Ectodermal cell (in vitro differentiated cells): ENCODE results near the gene LRRC28.

Experiments used
- H3K27ac ChIP-seq: 2 replicates; pipeline ENCODE4 v1.7.0; 2013; ENCODE audit warnings: mild to moderate bottlenecking, low read depth, low read length; ENCODE audit not compliant: insufficient read depth, poor library complexity, severe bottlenecking
- H3K27me3 ChIP-seq: 2 replicates; pipeline ENCODE4 v1.7.0; 2013; ENCODE audit warnings: mild to moderate bottlenecking, low read length; ENCODE audit not compliant: insufficient read depth, control insufficient read depth, poor library complexity, severe bottlenecking
- H3K36me3 ChIP-seq: one replicate; pipeline ENCODE4 v1.7.0; 2013; ENCODE audit warnings: low read length; ENCODE audit not compliant: control insufficient read depth, insufficient read depth
- H3K4me1 ChIP-seq: one replicate; pipeline ENCODE4 v1.7.0; 2013; ENCODE audit warnings: low read length; ENCODE audit not compliant: control insufficient read depth, insufficient read depth
- H3K4me3 ChIP-seq: 2 replicates; pipeline ENCODE4 v1.7.0; 2013; ENCODE audit warnings: low read depth, low read length, control low read depth; ENCODE audit not compliant: insufficient read depth
- H3K9me3 ChIP-seq: 2 replicates; pipeline ENCODE4 v1.7.0; 2013; ENCODE audit warnings: mild to moderate bottlenecking, low read length, moderate library complexity; ENCODE audit not compliant: control insufficient read depth
- WGBS, 2 experiments: methylation state at CpG; one replicate each; pipeline ENCODE4 v1.1.7; 2013; ENCODE audit warnings: missing lambda C conversion rate in 2 of 2; 5-methylcytosine and 5-hydroxymethylcytosine counted together

Gene LRRC28

DNA sequence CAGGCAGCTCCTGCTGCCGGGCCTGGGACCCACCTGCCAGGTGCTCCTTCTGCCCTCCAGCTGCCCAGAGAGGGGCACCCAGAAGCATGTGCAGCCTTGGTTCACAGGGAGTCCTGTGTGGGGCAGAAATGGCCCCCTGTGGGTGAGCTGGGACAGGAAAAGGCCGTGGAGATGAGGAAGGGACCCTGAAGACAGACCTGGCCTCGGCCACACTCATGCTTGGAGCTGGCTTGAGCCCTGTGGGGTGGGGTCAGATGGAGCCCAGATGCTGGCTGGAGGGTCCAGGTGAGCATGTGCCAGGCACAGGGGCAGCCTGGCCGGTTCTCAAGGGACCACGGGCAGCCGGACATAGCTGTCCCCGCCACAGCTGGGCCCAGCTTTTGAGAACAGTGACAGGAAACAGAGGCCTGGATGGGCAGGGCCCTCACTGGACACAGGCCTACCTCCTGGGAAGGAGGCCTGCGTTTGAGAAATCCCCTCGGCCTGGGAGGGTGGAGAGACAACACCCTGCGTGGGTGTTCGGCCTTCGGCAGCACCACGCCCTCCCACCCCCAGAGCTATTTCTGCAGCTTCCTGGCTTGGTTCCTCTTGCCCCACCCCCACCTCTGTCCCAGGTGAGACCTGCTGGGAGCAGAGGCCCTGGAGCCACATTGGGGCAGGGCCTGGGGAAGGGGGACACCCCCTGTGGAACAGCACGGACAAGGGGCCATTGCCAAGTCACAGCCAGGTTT lies 181.9 kb downstream of the LRRC28 start:
- Histone ChIP-seq H3K4me1 (peaks cover 23% of the 10 kb centered on the region), H3K27ac (no peak overlapping the region), H3K4me3 (no peak overlapping the region), H3K36me3 (no peaks in the 10 kb centered on the region), H3K27me3 (no peaks in the 10 kb centered on the region), H3K9me3 (no peaks in the 10 kb centered on the region)
- WGBS, 2 experiments, result 87 to 89% methylated on average over 14 of the region's 14 CpGs

GRCh38 chr15:99433757-99434450 lies 182.6 kb downstream of the LRRC28 start:
- Histone ChIP-seq H3K27me3 (no peaks in the 10 kb centered on the region), H3K27ac (no peak overlapping the region), H3K9me3 (no peaks in the 10 kb centered on the region), H3K36me3 (no peaks in the 10 kb centered on the region), H3K4me1 (peaks cover 30% of the 10 kb centered on the region), H3K4me3 (no peak overlapping the region)
- 92 to 94% methylated on average over 21 of the region's 21 CpGs for WGBS, 2 experiments

- H3K27ac ChIP-seq, result no peak overlapping the region
- H3K27me3 ChIP-seq, result no peaks in the 10 kb centered on the region
- peaks cover 30% of the 10 kb centered on the region for H3K4me1 ChIP-seq
- no peaks in the 10 kb centered on the region for H3K36me3 ChIP-seq
- H3K4me3 ChIP-seq, result no peak overlapping the region
- WGBS, 2 experiments, result 88 to 89% methylated on average over 23 of the region's 24 CpGs
- no peaks in the 10 kb centered on the region for H3K9me3 ChIP-seq
These were observed 183.3 kb downstream of the LRRC28 start for GRCh38 chr15:99434506-99435112.

GRCh38 chr15:99435113-99435695 lies 183.9 kb downstream of the LRRC28 start:
- Histone ChIP-seq H3K4me1 (peaks cover 30% of the 10 kb centered on the region), H3K36me3 (no peaks in the 10 kb centered on the region), H3K27ac (no peak overlapping the region), H3K4me3 (no peak overlapping the region), H3K27me3 (no peaks in the 10 kb centered on the region), H3K9me3 (no peaks in the 10 kb centered on the region)
- 82 to 84% methylated on average over 20 of the region's 20 CpGs for WGBS, 2 experiments

DNA sequence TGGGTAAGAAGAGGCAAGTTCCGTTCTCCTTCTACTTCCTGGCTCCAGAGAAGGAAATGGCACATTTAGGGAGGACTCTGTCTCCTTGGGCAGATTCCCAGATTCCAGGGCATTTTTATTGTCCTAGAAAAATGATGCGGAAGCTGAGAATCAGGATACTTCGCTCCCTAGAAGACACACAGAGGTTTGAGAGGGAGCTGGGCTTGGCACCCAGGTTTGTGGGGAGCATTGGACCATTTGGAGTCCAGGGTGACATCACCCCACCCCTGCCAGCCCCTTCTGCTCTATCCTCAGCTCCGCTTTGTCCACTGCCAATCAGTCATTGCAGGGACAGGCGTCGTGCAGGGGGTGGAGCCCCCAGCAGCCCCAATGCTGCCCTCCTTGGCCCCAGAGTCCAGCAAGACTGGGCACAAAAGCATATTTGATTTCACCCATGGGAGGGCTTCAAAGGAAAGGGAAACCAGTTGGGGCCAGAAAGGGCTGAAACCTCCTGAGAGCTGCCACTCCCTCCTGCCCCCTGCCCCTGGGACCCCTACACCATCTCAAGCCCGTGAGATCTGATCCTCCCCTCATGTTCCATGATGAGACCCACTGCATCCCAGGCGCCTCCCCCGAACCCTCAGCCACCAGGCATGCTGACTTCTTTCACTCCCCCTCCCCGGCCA lies 184.7 kb downstream of the LRRC28 start:
- Histone ChIP-seq H3K36me3 (no peaks in the 10 kb centered on the region), H3K4me1 (peaks cover 30% of the 10 kb centered on the region), H3K27me3 (no peaks in the 10 kb centered on the region), H3K9me3 (no peaks in the 10 kb centered on the region), H3K27ac (no peak overlapping the region), H3K4me3 (no peak overlapping the region)
- WGBS, 2 experiments, result 91 to 93% methylated on average over 10 of the region's 10 CpGs

DNA sequence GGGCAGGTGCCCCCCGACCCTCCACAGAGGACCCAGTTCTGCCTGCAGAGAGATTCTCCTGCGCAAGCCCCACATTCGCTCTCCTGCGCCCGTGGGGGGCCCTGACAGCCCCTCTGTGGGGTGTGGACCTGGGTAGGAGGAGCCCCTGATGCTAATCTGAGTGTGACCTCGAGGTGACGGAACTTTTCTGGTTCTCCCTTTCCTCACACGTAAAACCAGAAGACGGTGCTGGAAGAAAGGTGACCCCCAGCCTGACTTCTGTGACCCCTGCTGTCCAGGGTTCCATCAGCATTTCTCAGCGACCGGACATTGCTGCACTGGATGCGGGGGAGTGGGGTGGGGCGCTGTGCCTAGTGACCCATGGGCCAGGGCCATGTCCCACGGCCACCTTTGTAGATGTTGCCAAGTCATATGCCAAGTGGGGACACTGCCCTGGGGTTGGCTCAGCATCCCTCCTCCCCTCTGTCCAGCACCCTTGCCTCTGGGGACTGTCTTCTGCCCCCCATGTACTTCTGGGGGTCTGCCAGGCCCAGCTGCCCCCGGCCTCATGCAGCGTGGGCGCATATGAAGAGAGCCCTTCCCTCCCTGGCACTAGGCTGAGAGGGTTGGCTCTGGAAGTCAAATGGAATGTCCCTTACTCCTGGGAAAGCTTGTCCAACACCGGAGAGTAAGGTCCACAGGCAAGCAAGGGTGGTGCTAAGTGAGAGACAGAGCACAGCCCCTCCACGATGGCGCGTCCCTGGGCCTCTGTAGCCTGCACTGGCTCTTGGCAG lies 185.4 kb downstream of the LRRC28 start:
- no peaks in the 10 kb centered on the region for H3K9me3 ChIP-seq
- H3K27me3 ChIP-seq, result no peaks in the 10 kb centered on the region
- H3K4me1 ChIP-seq, result peaks cover 33% of the 10 kb centered on the region
- no peak overlapping the region for H3K27ac ChIP-seq
- H3K4me3 ChIP-seq, result no peak overlapping the region
- no peaks in the 10 kb centered on the region for H3K36me3 ChIP-seq
- 88 to 89% methylated on average over 21 of the region's 21 CpGs for WGBS, 2 experiments

GRCh38 chr15:99437315-99438223 lies 186.3 kb downstream of the LRRC28 start:
- H3K4me1 ChIP-seq, result peaks cover 35% of the 10 kb centered on the region
- H3K27me3 ChIP-seq, result no peaks in the 10 kb centered on the region
- H3K4me3 ChIP-seq, result no peak overlapping the region
- H3K9me3 ChIP-seq, result no peaks in the 10 kb centered on the region
- H3K36me3 ChIP-seq, result no peaks in the 10 kb centered on the region
- WGBS, 2 experiments, result 82 to 84% methylated on average over 23 of the region's 23 CpGs
- H3K27ac ChIP-seq, result no peak overlapping the region

GRCh38 chr15:99438224-99438585 lies 186.9 kb downstream of the LRRC28 start:
- Histone ChIP-seq H3K9me3 (no peaks in the 10 kb centered on the region), H3K4me3 (no peak overlapping the region), H3K27ac (no peak overlapping the region), H3K27me3 (no peaks in the 10 kb centered on the region), H3K36me3 (no peaks in the 10 kb centered on the region), H3K4me1 (peaks cover 35% of the 10 kb centered on the region)
- WGBS, 2 experiments, result 79 to 89% methylated on average over 11 of the region's 11 CpGs
